AG04450 (cell line): ENCODE results near the gene DOLK. TPM values are rescaled to one million over a fixed set of nuclear protein-coding genes. Genes with fewer than 3 reads are reported as not detected.

Experiments
- CTCF ChIA-PET: fragments of 300-600, 350-600 bp; formaldehyde crosslinking; extraction: SDS; loops from one replicate; lab custom pipeline; 2022; ENCODE audit warnings: antibody characterized with exemption, inconsistent platforms; lab: Charles Lee
- POLR2A ChIA-PET: fragments of 350-600 bp; formaldehyde crosslinking; extraction: SDS; loops from one replicate; lab custom pipeline; 2021; ENCODE audit warnings: antibody characterized with exemption, inconsistent platforms; lab: Yijun Ruan, JAX
- DNase-seq: peaks from one replicate; pipeline ENCODE4 v3.0.0-alpha.2; 2011; ENCODE audit warnings: low read depth, low spot score
- H3K27ac ChIP-seq: one replicate; pipeline ENCODE4 v1.5.1; 2012; ENCODE audit warnings: low read depth, low read length, control low read depth
- H3K27me3 ChIP-seq: one replicate; pipeline ENCODE4 v1.6.0; 2012; ENCODE audit warnings: low read length; ENCODE audit not compliant: control insufficient read depth, insufficient read depth
- H3K4me3 ChIP-seq: 2 replicates; pipeline ENCODE4 v1.5.1; 2011; ENCODE audit warnings: mild to moderate bottlenecking, low read depth, low read length, control low read depth
- H3K9me3 ChIP-seq: 2 replicates; pipeline ENCODE4 v1.5.1; 2012; ENCODE audit warnings: low read length; ENCODE audit not compliant: control insufficient read depth, insufficient read depth
- CTCF ChIP-seq: IDR thresholded peaks from 2 replicates; pipeline ENCODE4 v1.5.1; 2011; ENCODE audit warnings: low read depth, low read length, control low read depth, inconsistent platforms
- polyA plus RNA-seq: library from polyadenylated mRNA; depleted of rRNA; stranded (reverse); fragments of >200 nt; gene quantifications from 2 replicates; pipeline ENCODE4 v1.2.3, GENCODE V29; 2011

DOLK gene
- polyA plus RNA-seq, 1 experiment, result 31.4 TPM

- H3K9me3 ChIP-seq, result peaks cover 8% of the 10 kb centered on the region; the same call in 1 of the 2 replicates
- no peak for DNase-seq
- ChIA-PET POLR2A (interaction anchor here (0.7 to 0.8 kb wide), 2 partner anchors 25 to 51 kb away, joined by 3 to 8 read pairs; no protein-coding TSS in a partner anchor), CTCF (interaction anchor here (0.9 kb wide), 1 partner anchor 15 kb away, joined by 4 read pairs; no protein-coding TSS in a partner anchor)
- TF ChIP-seq CTCF, result no peak
- peak overlapping the region; percentile 93 for H3K27ac ChIP-seq
- no peak overlapping the region for H3K4me3 ChIP-seq
- H3K27me3 ChIP-seq, result no peaks in the 10 kb centered on the region
These were observed 34.1 kb downstream of the DOLK start for GRCh38 chr9:128913048-128913900.

DNA sequence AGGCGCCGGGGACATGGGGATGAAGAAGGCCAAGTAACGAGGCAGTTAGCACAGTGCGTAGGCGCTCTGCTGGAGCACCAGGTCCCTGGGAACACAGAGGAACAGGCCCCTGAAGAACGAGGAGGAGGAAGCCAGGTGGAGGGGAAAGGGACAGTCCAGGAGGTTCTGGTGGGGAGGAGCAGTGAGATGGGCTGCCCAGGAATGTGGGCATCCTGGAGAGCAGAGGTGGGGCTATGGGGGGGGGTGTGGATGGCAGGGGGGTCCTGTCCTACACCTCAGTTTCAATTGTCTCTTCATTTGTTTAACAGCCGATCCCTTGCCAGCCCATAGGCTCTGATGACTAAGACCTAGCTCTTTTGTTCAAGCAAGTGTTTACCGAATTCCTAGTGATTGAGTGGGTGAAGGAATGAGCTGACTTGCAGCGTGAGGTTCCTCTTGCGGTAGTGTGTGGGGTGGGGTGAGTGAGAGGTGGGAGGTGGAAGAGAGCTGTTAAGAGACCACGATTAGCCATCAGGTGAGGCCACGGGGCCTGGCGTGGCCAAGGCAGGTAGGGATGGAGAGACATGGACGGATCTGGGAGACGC lies 35.0 kb downstream of the DOLK start:
- peaks cover 17% of the 10 kb centered on the region; the same call in 1 of the 2 replicates for H3K9me3 ChIP-seq
- H3K27ac ChIP-seq, result peak overlapping the region; percentile 93
- ChIA-PET CTCF (interaction anchor here (0.9 to 1.2 kb wide), 2 partner anchors 15 to 16 kb away, joined by 3 to 4 read pairs; no protein-coding TSS in a partner anchor), POLR2A (interaction anchor here (0.7 to 0.8 kb wide), 2 partner anchors 24 to 50 kb away, joined by 3 to 8 read pairs; no protein-coding TSS in a partner anchor)
- no peaks in the 10 kb centered on the region for H3K27me3 ChIP-seq
- DNase-seq, result peak; percentile 59
- no peak overlapping the region for H3K4me3 ChIP-seq
- TF ChIP-seq CTCF, result no peak

- ChIA-PET CTCF (interaction anchor here (1.2 kb wide), 1 partner anchor 15 kb away, joined by 3 read pairs; no protein-coding TSS in a partner anchor), POLR2A (interaction anchor here (0.6 kb wide), 1 partner anchor 229 kb away, joined by 3 read pairs; no protein-coding TSS in a partner anchor)
- TF ChIP-seq CTCF, result no peak
- peaks cover 19% of the 10 kb centered on the region; the same call in 1 of the 2 replicates for H3K9me3 ChIP-seq
- DNase-seq, result no peak
- peak overlapping the region; percentile 93 for H3K27ac ChIP-seq
- H3K4me3 ChIP-seq, result no peak overlapping the region
- H3K27me3 ChIP-seq, result no peaks in the 10 kb centered on the region
These were observed 35.8 kb downstream of the DOLK start for GRCh38 chr9:128911529-128912035.

DNA sequence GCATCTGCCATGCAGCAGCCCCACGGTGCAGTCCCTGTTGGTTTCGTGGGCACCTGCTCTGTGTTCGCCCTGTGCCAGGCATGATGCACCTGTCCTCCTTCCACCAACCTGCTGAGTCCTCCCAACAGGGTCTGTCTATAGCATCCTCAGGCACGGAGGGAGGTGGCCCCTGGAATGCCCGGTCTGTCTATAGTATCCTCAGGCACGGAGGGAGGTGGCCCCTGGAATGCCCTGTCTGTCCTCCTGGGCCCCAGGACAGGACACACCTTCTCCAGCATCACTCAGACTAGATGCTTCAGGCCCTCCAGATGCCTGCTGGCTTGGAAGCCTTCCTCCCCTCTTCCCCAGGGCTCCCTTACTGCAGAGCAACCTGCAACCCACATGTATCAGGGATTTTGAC lies 36.5 kb downstream of the DOLK start:
- no peak for DNase-seq
- POLR2A ChIA-PET, result interaction anchor here (0.6 kb wide), 1 partner anchor 228 kb away, joined by 3 read pairs; no protein-coding TSS in a partner anchor
- no peak for TF ChIP-seq CTCF
- CTCF ChIA-PET, result interaction anchor here (0.5 kb wide), 1 partner anchor 48 kb away, joined by 4 read pairs; no protein-coding TSS in a partner anchor
- peaks cover 19% of the 10 kb centered on the region; the same call in 1 of the 2 replicates for H3K9me3 ChIP-seq
- peak overlapping the region; percentile 93 for H3K27ac ChIP-seq
- H3K4me3 ChIP-seq, result no peak overlapping the region
- no peaks in the 10 kb centered on the region for H3K27me3 ChIP-seq
